ENCODE results near the gene CD52.

DNA sequence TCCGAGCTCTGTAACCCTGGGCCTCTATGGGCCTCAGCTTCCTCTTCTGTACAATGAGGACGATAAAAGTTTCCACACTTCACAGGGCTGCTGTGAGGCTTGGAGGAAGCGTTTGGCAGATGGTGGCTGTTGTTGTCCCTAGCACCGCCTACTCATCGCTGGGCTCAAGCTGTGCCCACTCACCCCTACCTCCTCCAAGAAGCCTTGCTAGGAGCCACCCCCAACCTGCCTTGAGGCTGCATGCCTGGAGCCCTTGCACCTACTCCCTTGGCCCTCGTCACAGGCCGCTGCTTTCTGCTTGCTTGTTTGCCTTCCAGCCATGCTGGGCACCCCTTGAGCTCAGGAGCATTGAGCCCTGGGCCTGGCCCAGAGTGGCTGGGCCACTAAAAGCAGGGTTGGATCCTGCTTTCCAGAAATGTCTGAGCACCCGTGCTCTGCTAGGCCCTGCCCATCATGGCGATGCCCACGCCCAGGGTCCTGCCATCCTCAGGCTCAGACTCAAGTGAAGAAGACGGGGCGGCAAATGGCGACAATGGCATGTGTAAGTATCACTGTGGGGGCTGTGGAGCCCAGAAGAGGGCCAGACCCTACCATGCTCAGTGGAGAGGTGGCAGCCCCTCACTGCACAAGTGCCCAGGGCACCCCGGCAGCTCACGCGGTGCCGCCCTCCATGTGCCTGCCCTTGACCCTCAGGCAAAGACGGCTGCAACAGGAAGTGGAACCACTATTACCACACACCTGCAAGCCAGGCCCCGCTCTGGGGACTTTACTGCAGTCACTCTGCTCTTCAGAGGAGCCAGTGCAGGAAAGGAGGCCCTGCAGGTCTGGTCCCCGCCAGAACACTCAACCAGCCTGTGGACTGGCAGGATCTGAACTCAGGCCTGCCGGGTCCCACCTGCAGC lies 28.3 kb upstream of the CD52 start:
- TF ChIP-seq POLR2AphosphoS5 (IDR thresholded peaks at IDR 0.05; ENCODE audit: low read depth) (peak; percentile 64), CTCF (IDR thresholded peaks at IDR 0.05; ENCODE audit: insufficient read depth, low read length) (no peak), GABPA (IDR thresholded peaks at IDR 0.05; ENCODE audit: low read depth) (no peak), SPI1 (IDR thresholded peaks at IDR 0.05; ENCODE audit: borderline replicate concordance, low read depth) (peak; percentile 80)
- TF ChIP-seq, protein P1, sequence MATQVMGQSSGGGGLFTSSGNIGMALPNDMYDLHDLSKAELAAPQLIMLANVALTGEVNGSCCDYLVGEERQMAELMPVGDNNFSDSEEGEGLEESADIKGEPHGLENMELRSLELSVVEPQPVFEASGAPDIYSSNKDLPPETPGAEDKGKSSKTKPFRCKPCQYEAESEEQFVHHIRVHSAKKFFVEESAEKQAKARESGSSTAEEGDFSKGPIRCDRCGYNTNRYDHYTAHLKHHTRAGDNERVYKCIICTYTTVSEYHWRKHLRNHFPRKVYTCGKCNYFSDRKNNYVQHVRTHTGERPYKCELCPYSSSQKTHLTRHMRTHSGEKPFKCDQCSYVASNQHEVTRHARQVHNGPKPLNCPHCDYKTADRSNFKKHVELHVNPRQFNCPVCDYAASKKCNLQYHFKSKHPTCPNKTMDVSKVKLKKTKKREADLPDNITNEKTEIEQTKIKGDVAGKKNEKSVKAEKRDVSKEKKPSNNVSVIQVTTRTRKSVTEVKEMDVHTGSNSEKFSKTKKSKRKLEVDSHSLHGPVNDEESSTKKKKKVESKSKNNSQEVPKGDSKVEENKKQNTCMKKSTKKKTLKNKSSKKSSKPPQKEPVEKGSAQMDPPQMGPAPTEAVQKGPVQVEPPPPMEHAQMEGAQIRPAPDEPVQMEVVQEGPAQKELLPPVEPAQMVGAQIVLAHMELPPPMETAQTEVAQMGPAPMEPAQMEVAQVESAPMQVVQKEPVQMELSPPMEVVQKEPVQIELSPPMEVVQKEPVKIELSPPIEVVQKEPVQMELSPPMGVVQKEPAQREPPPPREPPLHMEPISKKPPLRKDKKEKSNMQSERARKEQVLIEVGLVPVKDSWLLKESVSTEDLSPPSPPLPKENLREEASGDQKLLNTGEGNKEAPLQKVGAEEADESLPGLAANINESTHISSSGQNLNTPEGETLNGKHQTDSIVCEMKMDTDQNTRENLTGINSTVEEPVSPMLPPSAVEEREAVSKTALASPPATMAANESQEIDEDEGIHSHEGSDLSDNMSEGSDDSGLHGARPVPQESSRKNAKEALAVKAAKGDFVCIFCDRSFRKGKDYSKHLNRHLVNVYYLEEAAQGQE (IDR thresholded peaks at IDR 0.05; ENCODE audit: insufficient replicate concordance, low read depth) = no peak
